WTC11 (cell line): ENCODE measurements around the gene MASP2.
"Not testable (repeated sequence)": the region's sequence is repeated elsewhere in the genome, so short reads cannot be mapped to it uniquely, and the experiment has no call there.

Source experiments
- ATF2 ChIP-seq: sonication (generic); formaldehyde crosslinking; IDR thresholded peaks from 2 replicates; pipeline ENCODE4 v1.8.1; 2022; ENCODE audit warnings: low read depth, missing genetic modification reagents, borderline replicate concordance
- CREB1 ChIP-seq: sonication (generic); formaldehyde crosslinking; IDR thresholded peaks from 2 replicates; pipeline ENCODE4 v1.8.0; 2023; ENCODE audit warnings: mild to moderate bottlenecking, missing genetic modification reagents
- CTCF ChIP-seq: fragments of 200-600 bp; IDR thresholded peaks from 2 replicates; pipeline ENCODE4 v1.8.0; 2022; ENCODE audit warnings: antibody characterized with exemption
- ELF4 ChIP-seq: sonication (generic); formaldehyde crosslinking; IDR thresholded peaks from 2 replicates; pipeline ENCODE4 v1.8.1; 2022; ENCODE audit warnings: low read depth, mild to moderate bottlenecking, moderate library complexity, missing genetic modification reagents
- FOXP4 ChIP-seq: sonication (generic); formaldehyde crosslinking; IDR thresholded peaks from 2 replicates; pipeline ENCODE4 v1.8.0; 2022; ENCODE audit warnings: mild to moderate bottlenecking, missing genetic modification reagents
- GABPB1 ChIP-seq: sonication (generic); formaldehyde crosslinking; IDR thresholded peaks from 2 replicates; pipeline ENCODE4 v1.8.1; 2023; ENCODE audit warnings: mild to moderate bottlenecking, missing genetic modification reagents
- IRF2 ChIP-seq: sonication (generic); formaldehyde crosslinking; IDR thresholded peaks from 2 replicates; pipeline ENCODE4 v1.8.0; 2022; ENCODE audit warnings: low read depth, missing genetic modification reagents, borderline replicate concordance
- MAX ChIP-seq: sonication (generic); formaldehyde crosslinking; IDR thresholded peaks from 2 replicates; pipeline ENCODE4 v1.8.0; 2022; ENCODE audit warnings: mild to moderate bottlenecking, missing genetic modification reagents
- PRDM15 ChIP-seq: sonication (generic); formaldehyde crosslinking; IDR thresholded peaks from 2 replicates; pipeline ENCODE4 v1.8.0; 2022; ENCODE audit warnings: missing genetic modification reagents
- TEAD1 ChIP-seq: sonication (generic); formaldehyde crosslinking; IDR thresholded peaks from 2 replicates; pipeline ENCODE4 v1.8.0; 2022; ENCODE audit warnings: mild to moderate bottlenecking, missing genetic modification reagents
- ZNF532 ChIP-seq: fragments of 250-450 bp; sonication (Bioruptor Pico); IDR thresholded peaks from 2 replicates; pipeline ENCODE4 v1.9.0; 2021; ENCODE audit warnings: mild to moderate bottlenecking, borderline replicate concordance

GRCh38 chr1:10992004-10992403 is 55.0 kb downstream of the MASP2 start:
- not testable (repeated sequence) for TF ChIP-seq CREB1 (CRISPR knock-in tag); CTCF; PRDM15 (CRISPR knock-in tag); GABPB1 (CRISPR knock-in tag); FOXP4 (CRISPR knock-in tag); ATF2 (CRISPR knock-in tag); TEAD1 (CRISPR knock-in tag); ELF4 (CRISPR knock-in tag); ZNF532; MAX (CRISPR knock-in tag); IRF2 (CRISPR knock-in tag)
